HepG2 (cell line): ENCODE results near the gene RFC2. TPM values are rescaled to one million over a fixed set of nuclear protein-coding genes. Genes with fewer than 3 reads are reported as not detected.

Experiments used
- DR1 ChIP-seq: sonication (generic); formaldehyde crosslinking; IDR thresholded peaks from 2 replicates; pipeline ENCODE4 v1.8.0; 2021; ENCODE audit warnings: mild to moderate bottlenecking, missing genetic modification reagents, inconsistent platforms
- FOXA3 ChIP-seq: IDR thresholded peaks from 2 replicates; pipeline ENCODE4 v1.6.1; 2016; ENCODE audit warnings: missing genetic modification reagents, missing compliant biosample characterization
- HNRNPLL ChIP-seq: fragments of 200-400 bp; formaldehyde crosslinking; IDR thresholded peaks from 2 replicates; pipeline ENCODE4 v1.6.1; 2017; ENCODE audit warnings: mild to moderate bottlenecking, low read depth, low read length; ENCODE audit not compliant: poor library complexity, severe bottlenecking
- HNRNPUL1 ChIP-seq: fragments of 200-400 bp; formaldehyde crosslinking; IDR thresholded peaks from 2 replicates; pipeline ENCODE4 v1.6.1; 2017; ENCODE audit warnings: low read depth, mild to moderate bottlenecking, low read length, moderate library complexity
- MYC ChIP-seq: sonication (generic); formaldehyde crosslinking; IDR thresholded peaks from 2 replicates; pipeline ENCODE4 v1.9.0; 2021; ENCODE audit warnings: missing genetic modification reagents, borderline replicate concordance
- NKX3-1 ChIP-seq: sonication (generic); formaldehyde crosslinking; IDR thresholded peaks from 2 replicates; pipeline ENCODE4 v1.5.0; 2020; ENCODE audit warnings: missing genetic modification reagents
- SATB2 ChIP-seq: sonication (generic); formaldehyde crosslinking; IDR thresholded peaks from 2 replicates; pipeline ENCODE4 v1.5.0; 2020; ENCODE audit warnings: missing genetic modification reagents
- SP1 ChIP-seq, 2 experiments: fragments of 450-650 bp in 1 of 2; sonication (generic) in 1 of 2; formaldehyde crosslinking in 1 of 2; IDR thresholded peaks; 2 replicates each; pipeline versions ENCODE4 v1.4.0 to v1.6.1; 2016 to 2020; ENCODE audit warnings: missing genetic modification reagents in 1 of 2
- SPEN ChIP-seq: sonication (generic); formaldehyde crosslinking; IDR thresholded peaks from 2 replicates; pipeline ENCODE4 v1.5.1; 2020; ENCODE audit warnings: low read depth, mild to moderate bottlenecking, missing genetic modification reagents
- SRY ChIP-seq: sonication (generic); formaldehyde crosslinking; IDR thresholded peaks from 2 replicates; pipeline ENCODE4 v1.8.0; 2022; ENCODE audit warnings: mild to moderate bottlenecking, missing genetic modification reagents
- WIZ ChIP-seq: sonication (generic); formaldehyde crosslinking; IDR thresholded peaks from 2 replicates; pipeline ENCODE4 v1.5.1; 2020; ENCODE audit warnings: mild to moderate bottlenecking, missing genetic modification reagents
- XRCC5 ChIP-seq: fragments of 200-400 bp; formaldehyde crosslinking; optimal IDR thresholded peaks from 2 replicates; pipeline ENCODE3; 2017; ENCODE audit warnings: mild to moderate bottlenecking, low read length
- ZC3H13 ChIP-seq: sonication (generic); formaldehyde crosslinking; IDR thresholded peaks from 2 replicates; pipeline ENCODE4 v1.8.1; 2023; ENCODE audit warnings: mild to moderate bottlenecking, missing genetic modification reagents, moderate library complexity
- ZNF17 ChIP-seq: sonication (generic); formaldehyde crosslinking; IDR thresholded peaks from 2 replicates; pipeline ENCODE4 v1.5.0; 2020; ENCODE audit warnings: mild to moderate bottlenecking, missing genetic modification reagents
- ZNF232 ChIP-seq: sonication (generic); formaldehyde crosslinking; IDR thresholded peaks from 2 replicates; pipeline ENCODE4 v1.4.0; 2020; ENCODE audit warnings: missing genetic modification reagents, borderline replicate concordance
- ZNF619 ChIP-seq: sonication (generic); formaldehyde crosslinking; IDR thresholded peaks from 2 replicates; pipeline ENCODE4 v1.4.0; 2020; ENCODE audit warnings: mild to moderate bottlenecking, missing genetic modification reagents
- ZNF850 ChIP-seq: sonication (generic); formaldehyde crosslinking; conservative IDR thresholded peaks from 2 replicates; pipeline ENCODE4 v1.9.0; 2021; ENCODE audit warnings: mild to moderate bottlenecking, missing genetic modification reagents
- ZSCAN29 ChIP-seq: sonication (generic); formaldehyde crosslinking; conservative IDR thresholded peaks from 2 replicates; pipeline ENCODE4 v1.4.0; 2020; ENCODE audit warnings: mild to moderate bottlenecking, missing genetic modification reagents
- polyA plus RNA-seq, 8 experiments: library from polyadenylated mRNA; depleted of rRNA in 3 of 8; stranded (reverse) in 7 of 8; unstranded in 1 of 8; fragments of >200 nt; fragmentation: Illumina TruSeq in 4 of 8; extraction: Trizol in 4 of 8; gene quantifications; 2 replicates each; pipeline versions ENCODE4 v1.2.1 to v1.2.3, GENCODE V29; 2011 to 2016; ENCODE audit warnings: low read depth in 4 of 8, missing spikeins in 1 of 8, mixed read lengths in 1 of 8; ENCODE audit not compliant: insufficient read depth in 1 of 8
- total RNA-seq, 5 experiments: library from RNA; depleted of rRNA; stranded (reverse); fragments of >200 nt; fragmentation: Illumina TruSeq; extraction: Trizol; gene quantifications; 2 replicates each; pipeline ENCODE4 v1.2.3, GENCODE V29; 2016; ENCODE audit warnings: low read depth in 1 of 5
- TF ChIP-seq, protein P1 (sequence below): sonication (generic); formaldehyde crosslinking; IDR thresholded peaks from 2 replicates; pipeline ENCODE4 v1.5.0; 2020; ENCODE audit warnings: missing genetic modification reagents
- TF ChIP-seq, protein P2 (sequence below): sonication (generic); formaldehyde crosslinking; IDR thresholded peaks from 2 replicates; pipeline ENCODE4 v1.5.0; 2020; ENCODE audit warnings: missing genetic modification reagents
- TF ChIP-seq, protein P3 (sequence below): sonication (generic); formaldehyde crosslinking; IDR thresholded peaks from 2 replicates; pipeline ENCODE4 v1.5.1; 2020; ENCODE audit warnings: missing genetic modification reagents, mild to moderate bottlenecking, borderline replicate concordance
- TF ChIP-seq, protein P4 (sequence below): sonication (generic); formaldehyde crosslinking; IDR thresholded peaks from 2 replicates; pipeline ENCODE4 v1.4.0; 2020; ENCODE audit warnings: mild to moderate bottlenecking, missing genetic modification reagents
- TF ChIP-seq, protein P5 (sequence below): sonication (generic); formaldehyde crosslinking; IDR thresholded peaks from 2 replicates; pipeline ENCODE4 v1.5.0; 2020; ENCODE audit warnings: mild to moderate bottlenecking, missing genetic modification reagents

RFC2 gene
- total and polyA plus RNA-seq, 2 of the 13 experiments (the other 11 are each of a cell fraction or from before 2014, with no cell fraction given) = 14.6 to 43.5 TPM

DNA sequence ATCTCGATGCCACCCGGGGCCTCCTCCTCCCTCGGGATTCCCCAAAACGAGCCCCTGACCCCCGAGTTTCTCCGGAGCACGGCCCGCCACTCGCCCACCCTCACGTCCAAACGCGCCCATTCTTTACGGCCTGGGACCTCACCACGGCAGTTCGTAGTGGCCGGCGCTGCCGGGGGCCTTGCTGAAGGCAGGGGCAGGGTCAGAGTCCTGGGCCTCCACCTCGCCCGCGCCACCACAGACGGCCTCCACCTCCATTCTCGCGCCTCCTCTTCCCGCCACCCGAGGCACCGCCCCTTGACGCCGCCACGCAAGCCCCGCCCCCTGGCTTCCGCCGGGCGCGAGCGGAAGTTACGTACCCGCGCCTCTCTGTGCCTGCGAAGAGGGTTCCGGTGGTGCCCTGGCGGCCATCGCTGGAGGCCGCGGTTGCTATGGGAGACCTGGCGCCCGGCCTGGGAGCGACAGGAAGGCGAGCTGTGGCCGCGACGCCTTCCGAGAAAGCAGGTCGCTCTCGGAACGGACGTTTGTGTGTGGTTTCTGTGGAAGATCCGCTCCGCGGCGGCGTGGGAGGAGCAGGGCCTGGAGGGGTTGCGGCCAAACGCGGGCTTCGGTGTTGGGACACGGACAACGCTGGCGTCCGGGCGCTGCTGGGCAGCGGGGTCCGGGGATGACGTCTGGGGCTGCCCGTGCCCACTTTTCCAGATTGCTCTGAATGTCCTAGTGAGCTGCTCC is at the start of gene RFC2 (continued):
- TF ChIP-seq, protein P1, sequence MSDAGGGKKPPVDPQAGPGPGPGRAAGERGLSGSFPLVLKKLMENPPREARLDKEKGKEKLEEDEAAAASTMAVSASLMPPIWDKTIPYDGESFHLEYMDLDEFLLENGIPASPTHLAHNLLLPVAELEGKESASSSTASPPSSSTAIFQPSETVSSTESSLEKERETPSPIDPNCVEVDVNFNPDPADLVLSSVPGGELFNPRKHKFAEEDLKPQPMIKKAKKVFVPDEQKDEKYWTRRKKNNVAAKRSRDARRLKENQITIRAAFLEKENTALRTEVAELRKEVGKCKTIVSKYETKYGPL (CRISPR knock-in tag) = no peak
- TF ChIP-seq SATB2 (CRISPR knock-in tag) (no peak), MYC (CRISPR knock-in tag) (peak; percentile 78; the same call in 1 of the 2 replicates), SPEN (CRISPR knock-in tag) (peak; percentile 96), NKX3-1 (CRISPR knock-in tag) (no peak), WIZ (no peak), ZC3H13 (CRISPR knock-in tag) (0 out of 2 replicates have a peak, but pooled peaks have one; percentile 62), ZNF619 (no peak), ZNF232 (CRISPR knock-in tag) (peak; percentile 34; the same call in 1 of the 2 replicates), DR1 (CRISPR knock-in tag) (peak; percentile 95), ZNF17 (CRISPR knock-in tag) (no peak), SRY (0 out of 2 replicates have a peak, but pooled peaks have one; percentile 45), HNRNPUL1 (no peak), XRCC5 (peak; percentile 86), ZSCAN29 (CRISPR knock-in tag) (peak; percentile 61), HNRNPLL (peak; percentile 91), SP1 (IDR thresholded peaks at IDR 0.05) (no peak), SP1 (CRISPR knock-in tag; IDR thresholded peaks at IDR 0.05) (peak; percentile 94), FOXA3 (CRISPR knock-in tag) (peak; percentile 40; the same call in 1 of the 2 replicates), ZNF850 (CRISPR knock-in tag) (no peak)
- TF ChIP-seq, protein P2, sequence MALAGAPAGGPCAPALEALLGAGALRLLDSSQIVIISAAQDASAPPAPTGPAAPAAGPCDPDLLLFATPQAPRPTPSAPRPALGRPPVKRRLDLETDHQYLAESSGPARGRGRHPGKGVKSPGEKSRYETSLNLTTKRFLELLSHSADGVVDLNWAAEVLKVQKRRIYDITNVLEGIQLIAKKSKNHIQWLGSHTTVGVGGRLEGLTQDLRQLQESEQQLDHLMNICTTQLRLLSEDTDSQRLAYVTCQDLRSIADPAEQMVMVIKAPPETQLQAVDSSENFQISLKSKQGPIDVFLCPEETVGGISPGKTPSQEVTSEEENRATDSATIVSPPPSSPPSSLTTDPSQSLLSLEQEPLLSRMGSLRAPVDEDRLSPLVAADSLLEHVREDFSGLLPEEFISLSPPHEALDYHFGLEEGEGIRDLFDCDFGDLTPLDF (CRISPR knock-in tag) = peak; percentile 96
- TF ChIP-seq, protein P3, sequence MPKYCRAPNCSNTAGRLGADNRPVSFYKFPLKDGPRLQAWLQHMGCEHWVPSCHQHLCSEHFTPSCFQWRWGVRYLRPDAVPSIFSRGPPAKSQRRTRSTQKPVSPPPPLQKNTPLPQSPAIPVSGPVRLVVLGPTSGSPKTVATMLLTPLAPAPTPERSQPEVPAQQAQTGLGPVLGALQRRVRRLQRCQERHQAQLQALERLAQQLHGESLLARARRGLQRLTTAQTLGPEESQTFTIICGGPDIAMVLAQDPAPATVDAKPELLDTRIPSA (CRISPR knock-in tag) = no peak
- TF ChIP-seq, protein P4, sequence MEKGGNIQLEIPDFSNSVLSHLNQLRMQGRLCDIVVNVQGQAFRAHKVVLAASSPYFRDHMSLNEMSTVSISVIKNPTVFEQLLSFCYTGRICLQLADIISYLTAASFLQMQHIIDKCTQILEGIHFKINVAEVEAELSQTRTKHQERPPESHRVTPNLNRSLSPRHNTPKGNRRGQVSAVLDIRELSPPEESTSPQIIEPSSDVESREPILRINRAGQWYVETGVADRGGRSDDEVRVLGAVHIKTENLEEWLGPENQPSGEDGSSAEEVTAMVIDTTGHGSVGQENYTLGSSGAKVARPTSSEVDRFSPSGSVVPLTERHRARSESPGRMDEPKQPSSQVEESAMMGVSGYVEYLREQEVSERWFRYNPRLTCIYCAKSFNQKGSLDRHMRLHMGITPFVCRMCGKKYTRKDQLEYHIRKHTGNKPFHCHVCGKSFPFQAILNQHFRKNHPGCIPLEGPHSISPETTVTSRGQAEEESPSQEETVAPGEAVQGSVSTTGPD (CRISPR knock-in tag) = no peak
- TF ChIP-seq, protein P5, sequence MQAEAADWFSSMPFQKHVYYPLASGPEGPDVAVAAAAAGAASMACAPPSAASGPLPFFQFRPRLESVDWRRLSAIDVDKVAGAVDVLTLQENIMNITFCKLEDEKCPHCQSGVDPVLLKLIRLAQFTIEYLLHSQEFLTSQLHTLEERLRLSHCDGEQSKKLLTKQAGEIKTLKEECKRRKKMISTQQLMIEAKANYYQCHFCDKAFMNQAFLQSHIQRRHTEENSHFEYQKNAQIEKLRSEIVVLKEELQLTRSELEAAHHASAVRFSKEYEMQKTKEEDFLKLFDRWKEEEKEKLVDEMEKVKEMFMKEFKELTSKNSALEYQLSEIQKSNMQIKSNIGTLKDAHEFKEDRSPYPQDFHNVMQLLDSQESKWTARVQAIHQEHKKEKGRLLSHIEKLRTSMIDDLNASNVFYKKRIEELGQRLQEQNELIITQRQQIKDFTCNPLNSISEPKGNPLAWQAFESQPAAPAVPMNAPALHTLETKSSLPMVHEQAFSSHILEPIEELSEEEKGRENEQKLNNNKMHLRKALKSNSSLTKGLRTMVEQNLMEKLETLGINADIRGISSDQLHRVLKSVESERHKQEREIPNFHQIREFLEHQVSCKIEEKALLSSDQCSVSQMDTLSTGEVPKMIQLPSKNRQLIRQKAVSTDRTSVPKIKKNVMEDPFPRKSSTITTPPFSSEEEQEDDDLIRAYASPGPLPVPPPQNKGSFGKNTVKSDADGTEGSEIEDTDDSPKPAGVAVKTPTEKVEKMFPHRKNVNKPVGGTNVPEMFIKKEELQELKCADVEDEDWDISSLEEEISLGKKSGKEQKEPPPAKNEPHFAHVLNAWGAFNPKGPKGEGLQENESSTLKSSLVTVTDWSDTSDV (CRISPR knock-in tag) = peak; percentile 96
